Retina (tissue), 1 donor: ENCODE data around the gene RET.
A peak's percentile ranks its signal among the peaks of the same experiment; 100 is the strongest.

Experiments
- DNase-seq: peaks from one replicate; pipeline ENCODE4 v3.0.0-alpha.2; 2016

The RET gene

GRCh38 chr10:43123361-43124093, 46.7 kb downstream of the RET start:
- DNase-seq: no peak

GRCh38 chr10:43124094-43124521, 47.2 kb downstream of the RET start:
- no peak for DNase-seq

- DNase-seq: no peak
Observed at GRCh38 chr10:43124574-43125273, 47.9 kb downstream of the RET start.

- no peak for DNase-seq
Observed at GRCh38 chr10:43125274-43125845, 48.5 kb downstream of the RET start.

GRCh38 chr10:43125881-43126731, 49.2 kb downstream of the RET start:
- DNase-seq: no peak

GRCh38 chr10:43126759-43127424, 50.0 kb downstream of the RET start:
- no peak for DNase-seq

GRCh38 chr10:43127442-43127841, 50.6 kb downstream of the RET start:
- no peak for DNase-seq

GRCh38 chr10:43128331-43128730, 51.5 kb downstream of the RET start:
- DNase-seq: no peak

- no peak for DNase-seq
Observed at GRCh38 chr10:43128958-43129706, 52.3 kb downstream of the RET start.

GRCh38 chr10:43130770-43131171, 53.9 kb downstream of the RET start:
- no peak for DNase-seq

- no peak for DNase-seq
Observed at GRCh38 chr10:43131256-43131655, 54.4 kb downstream of the RET start.

- DNase-seq: no peak
Observed at GRCh38 chr10:43131906-43132305, 55.0 kb downstream of the RET start.

GRCh38 chr10:43132867-43133787, 56.3 kb downstream of the RET start:
- DNase-seq: no peak

- DNase-seq: no peak
Observed at GRCh38 chr10:43134126-43134905, 57.4 kb downstream of the RET start.

- no peak for DNase-seq
Observed at GRCh38 chr10:43135064-43135463, 58.2 kb downstream of the RET start.

GRCh38 chr10:43135656-43136055, 58.8 kb downstream of the RET start:
- no peak for DNase-seq

GRCh38 chr10:43136432-43136831, 59.6 kb downstream of the RET start:
- DNase-seq: no peak

GRCh38 chr10:43136995-43137716, 60.3 kb downstream of the RET start:
- DNase-seq: no peak

- peak; percentile 94 for DNase-seq
Observed at GRCh38 chr10:43137717-43138020, 60.8 kb downstream of the RET start.
